HepG2 (cell line): Measurements from ENCODE around the gene OAF. TPM values are rescaled to one million over a fixed set of nuclear protein-coding genes. Genes with fewer than 3 reads are reported as not detected.

Source experiments
- EP300 ChIP-seq, 3 experiments: sonication (generic) in 1 of 3; formaldehyde crosslinking in 1 of 3; IDR thresholded peaks; 2 replicates each; pipeline versions ENCODE4 v1.5.1 to v1.6.1; 2011 to 2020; ENCODE audit warnings: low read depth in 2 of 3, low read length in 2 of 3, borderline replicate concordance in 1 of 3, improper control_type of control experiment in 1 of 3, mild to moderate bottlenecking in 1 of 3, missing genetic modification reagents in 1 of 3, moderate library complexity in 1 of 3
- THYN1 ChIP-seq: sonication (generic); formaldehyde crosslinking; IDR thresholded peaks from 2 replicates; pipeline ENCODE4 v1.8.1; 2023; ENCODE audit warnings: low read depth, mild to moderate bottlenecking, moderate library complexity, missing genetic modification reagents, borderline replicate concordance
- USF2 ChIP-seq, 2 experiments: sonication (generic) in 1 of 2; formaldehyde crosslinking in 1 of 2; IDR thresholded peaks; 2 replicates each; pipeline versions ENCODE4 v1.5.1 to v1.6.1; 2011 to 2020; ENCODE audit warnings: borderline replicate concordance in 1 of 2, low read depth in 1 of 2, low read length in 1 of 2, mild to moderate bottlenecking in 1 of 2, missing genetic modification reagents in 1 of 2, moderate library complexity in 1 of 2
- ZBTB42 ChIP-seq: sonication (generic); formaldehyde crosslinking; IDR thresholded peaks from 2 replicates; pipeline ENCODE4 v1.5.0; 2020; ENCODE audit warnings: mild to moderate bottlenecking, missing genetic modification reagents
- ZNF263 ChIP-seq: sonication (generic); formaldehyde crosslinking; IDR thresholded peaks from 2 replicates; pipeline ENCODE4 v1.4.0; 2020; ENCODE audit warnings: missing genetic modification reagents
- polyA plus RNA-seq, 8 experiments: library from polyadenylated mRNA; depleted of rRNA in 3 of 8; stranded (reverse) in 7 of 8; unstranded in 1 of 8; fragments of >200 nt; fragmentation: Illumina TruSeq in 4 of 8; extraction: Trizol in 4 of 8; gene quantifications; 2 replicates each; pipeline versions ENCODE4 v1.2.1 to v1.2.3, GENCODE V29; 2011 to 2016; ENCODE audit warnings: low read depth in 4 of 8, missing spikeins in 1 of 8, mixed read lengths in 1 of 8; ENCODE audit not compliant: insufficient read depth in 1 of 8
- total RNA-seq, 5 experiments: library from RNA; depleted of rRNA; stranded (reverse); fragments of >200 nt; fragmentation: Illumina TruSeq; extraction: Trizol; gene quantifications; 2 replicates each; pipeline ENCODE4 v1.2.3, GENCODE V29; 2016; ENCODE audit warnings: low read depth in 1 of 5
- TF ChIP-seq, protein P1 (sequence below): sonication (generic); formaldehyde crosslinking; IDR thresholded peaks from 2 replicates; pipeline ENCODE4 v1.4.0; 2020; ENCODE audit warnings: missing genetic modification reagents
- TF ChIP-seq, protein P2 (sequence below): sonication (generic); formaldehyde crosslinking; IDR thresholded peaks from 2 replicates; pipeline ENCODE4 v1.4.0; 2020; ENCODE audit warnings: mild to moderate bottlenecking, missing genetic modification reagents

OAF gene
- total and polyA plus RNA-seq, 2 of the 13 experiments (the other 11 are each of a cell fraction or from before 2014, with no cell fraction given), result 63.7 to 94.6 TPM

DNA sequence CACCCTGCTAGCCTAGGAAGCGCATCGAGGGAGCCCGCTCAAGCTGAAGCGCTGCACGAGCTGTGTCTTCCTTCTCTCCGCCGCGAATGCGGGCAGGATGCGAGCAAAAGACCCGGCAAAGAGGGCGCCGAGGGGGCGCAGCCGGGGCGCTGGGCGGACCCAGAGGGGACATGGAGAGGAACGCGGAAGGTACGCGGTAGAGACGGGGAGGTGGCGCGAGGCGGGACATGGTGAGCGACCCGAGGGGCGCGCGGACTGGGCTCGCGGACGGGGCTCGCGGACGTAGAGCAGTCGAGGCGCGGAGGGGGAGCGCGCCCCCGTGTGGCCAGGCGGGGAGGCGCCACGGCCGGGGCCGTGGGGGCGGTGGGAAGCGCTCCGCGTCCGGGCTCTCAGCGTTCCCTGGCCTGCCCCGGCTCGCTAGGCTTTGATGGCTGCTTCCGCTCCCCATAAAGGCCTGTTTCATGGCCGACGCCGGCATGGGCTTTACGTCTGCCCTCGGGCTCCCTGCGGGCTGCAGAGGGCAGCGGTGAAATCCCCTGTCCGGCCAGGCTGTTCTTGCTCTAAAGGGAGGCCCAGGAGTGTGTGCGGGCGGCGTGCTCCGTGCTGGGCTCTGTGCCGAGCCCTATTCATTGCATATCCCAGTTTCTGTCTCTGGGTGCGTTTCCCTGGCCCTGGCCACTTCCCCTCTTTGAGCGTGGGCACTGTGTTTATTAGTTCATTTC, 41.7 kb upstream of the OAF start (continued):
- TF ChIP-seq USF2 (IDR thresholded peaks at IDR 0.05; ENCODE audit: low read depth, low read length), result no peak
- no peak for TF ChIP-seq USF2 (CRISPR knock-in tag; IDR thresholded peaks at IDR 0.05; ENCODE audit: borderline replicate concordance)
- no peak for TF ChIP-seq ZBTB42 (CRISPR knock-in tag)
- TF ChIP-seq, protein P1, sequence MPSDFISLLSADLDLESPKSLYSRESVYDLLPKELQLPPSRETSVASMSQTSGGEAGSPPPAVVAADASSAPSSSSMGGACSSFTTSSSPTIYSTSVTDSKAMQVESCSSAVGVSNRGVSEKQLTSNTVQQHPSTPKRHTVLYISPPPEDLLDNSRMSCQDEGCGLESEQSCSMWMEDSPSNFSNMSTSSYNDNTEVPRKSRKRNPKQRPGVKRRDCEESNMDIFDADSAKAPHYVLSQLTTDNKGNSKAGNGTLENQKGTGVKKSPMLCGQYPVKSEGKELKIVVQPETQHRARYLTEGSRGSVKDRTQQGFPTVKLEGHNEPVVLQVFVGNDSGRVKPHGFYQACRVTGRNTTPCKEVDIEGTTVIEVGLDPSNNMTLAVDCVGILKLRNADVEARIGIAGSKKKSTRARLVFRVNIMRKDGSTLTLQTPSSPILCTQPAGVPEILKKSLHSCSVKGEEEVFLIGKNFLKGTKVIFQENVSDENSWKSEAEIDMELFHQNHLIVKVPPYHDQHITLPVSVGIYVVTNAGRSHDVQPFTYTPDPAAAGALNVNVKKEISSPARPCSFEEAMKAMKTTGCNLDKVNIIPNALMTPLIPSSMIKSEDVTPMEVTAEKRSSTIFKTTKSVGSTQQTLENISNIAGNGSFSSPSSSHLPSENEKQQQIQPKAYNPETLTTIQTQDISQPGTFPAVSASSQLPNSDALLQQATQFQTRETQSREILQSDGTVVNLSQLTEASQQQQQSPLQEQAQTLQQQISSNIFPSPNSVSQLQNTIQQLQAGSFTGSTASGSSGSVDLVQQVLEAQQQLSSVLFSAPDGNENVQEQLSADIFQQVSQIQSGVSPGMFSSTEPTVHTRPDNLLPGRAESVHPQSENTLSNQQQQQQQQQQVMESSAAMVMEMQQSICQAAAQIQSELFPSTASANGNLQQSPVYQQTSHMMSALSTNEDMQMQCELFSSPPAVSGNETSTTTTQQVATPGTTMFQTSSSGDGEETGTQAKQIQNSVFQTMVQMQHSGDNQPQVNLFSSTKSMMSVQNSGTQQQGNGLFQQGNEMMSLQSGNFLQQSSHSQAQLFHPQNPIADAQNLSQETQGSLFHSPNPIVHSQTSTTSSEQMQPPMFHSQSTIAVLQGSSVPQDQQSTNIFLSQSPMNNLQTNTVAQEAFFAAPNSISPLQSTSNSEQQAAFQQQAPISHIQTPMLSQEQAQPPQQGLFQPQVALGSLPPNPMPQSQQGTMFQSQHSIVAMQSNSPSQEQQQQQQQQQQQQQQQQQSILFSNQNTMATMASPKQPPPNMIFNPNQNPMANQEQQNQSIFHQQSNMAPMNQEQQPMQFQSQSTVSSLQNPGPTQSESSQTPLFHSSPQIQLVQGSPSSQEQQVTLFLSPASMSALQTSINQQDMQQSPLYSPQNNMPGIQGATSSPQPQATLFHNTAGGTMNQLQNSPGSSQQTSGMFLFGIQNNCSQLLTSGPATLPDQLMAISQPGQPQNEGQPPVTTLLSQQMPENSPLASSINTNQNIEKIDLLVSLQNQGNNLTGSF (CRISPR knock-in tag), result no peak
- no peak for TF ChIP-seq EP300 (IDR thresholded peaks at IDR 0.05; ENCODE audit: low read depth in 2 of 2, low read length in 2 of 2)
- no peak for TF ChIP-seq EP300 (CRISPR knock-in tag; IDR thresholded peaks at IDR 0.05; ENCODE audit: borderline replicate concordance)
- no peak for TF ChIP-seq THYN1 (CRISPR knock-in tag)
- no peak; the same call in 1 of the 2 replicates for TF ChIP-seq ZNF263 (CRISPR knock-in tag)
- TF ChIP-seq, protein P2, sequence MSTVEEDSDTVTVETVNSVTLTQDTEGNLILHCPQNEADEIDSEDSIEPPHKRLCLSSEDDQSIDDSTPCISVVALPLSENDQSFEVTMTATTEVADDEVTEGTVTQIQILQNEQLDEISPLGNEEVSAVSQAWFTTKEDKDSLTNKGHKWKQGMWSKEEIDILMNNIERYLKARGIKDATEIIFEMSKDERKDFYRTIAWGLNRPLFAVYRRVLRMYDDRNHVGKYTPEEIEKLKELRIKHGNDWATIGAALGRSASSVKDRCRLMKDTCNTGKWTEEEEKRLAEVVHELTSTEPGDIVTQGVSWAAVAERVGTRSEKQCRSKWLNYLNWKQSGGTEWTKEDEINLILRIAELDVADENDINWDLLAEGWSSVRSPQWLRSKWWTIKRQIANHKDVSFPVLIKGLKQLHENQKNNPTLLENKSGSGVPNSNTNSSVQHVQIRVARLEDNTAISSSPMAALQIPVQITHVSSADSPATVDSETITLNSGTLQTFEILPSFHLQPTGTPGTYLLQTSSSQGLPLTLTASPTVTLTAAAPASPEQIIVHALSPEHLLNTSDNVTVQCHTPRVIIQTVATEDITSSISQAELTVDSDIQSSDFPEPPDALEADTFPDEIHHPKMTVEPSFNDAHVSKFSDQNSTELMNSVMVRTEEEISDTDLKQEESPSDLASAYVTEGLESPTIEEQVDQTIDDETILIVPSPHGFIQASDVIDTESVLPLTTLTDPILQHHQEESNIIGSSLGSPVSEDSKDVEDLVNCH (CRISPR knock-in tag), result no peak
